Skeletal muscle cell (primary cell): Measurements from ENCODE around the gene KRTAP16-1.

Experiments
- DNase-seq: peaks from one replicate; pipeline ENCODE4 v3.0.0-alpha.2; 2010; ENCODE audit warnings: low read depth
- H3K4me3 ChIP-seq: 2 replicates; pipeline ENCODE4 v1.5.1; 2011; ENCODE audit warnings: low read depth, mild to moderate bottlenecking, control low read depth, low read length, moderate library complexity

KRTAP16-1 gene

GRCh38 chr17:41332239-41332638, 23.1 kb upstream of the KRTAP16-1 start:
- no peak for DNase-seq
- H3K4me3 ChIP-seq, result no peak overlapping the region

GRCh38 chr17:41331606-41332005, 22.5 kb upstream of the KRTAP16-1 start:
- H3K4me3 ChIP-seq, result no peak overlapping the region
- no peak for DNase-seq

- no peak for DNase-seq
- no peak overlapping the region for H3K4me3 ChIP-seq
Observed at GRCh38 chr17:41329279-41329948, 20.3 kb upstream of the KRTAP16-1 start.

GRCh38 chr17:41328207-41328606, 19.1 kb upstream of the KRTAP16-1 start:
- no peak overlapping the region for H3K4me3 ChIP-seq
- no peak for DNase-seq

GRCh38 chr17:41327411-41328120, 18.5 kb upstream of the KRTAP16-1 start:
- no peak for DNase-seq
- H3K4me3 ChIP-seq, result no peak overlapping the region

GRCh38 chr17:41326173-41327145, 17.4 kb upstream of the KRTAP16-1 start:
- DNase-seq, result no peak
- H3K4me3 ChIP-seq, result no peak overlapping the region

GRCh38 chr17:41325611-41326010, 16.5 kb upstream of the KRTAP16-1 start:
- H3K4me3 ChIP-seq, result no peak overlapping the region
- DNase-seq, result no peak

- H3K4me3 ChIP-seq, result no peak overlapping the region
- no peak for DNase-seq
Observed at GRCh38 chr17:41325126-41325525, 16.0 kb upstream of the KRTAP16-1 start.

- no peak overlapping the region for H3K4me3 ChIP-seq
- no peak for DNase-seq
Observed at GRCh38 chr17:41324180-41325075, 15.3 kb upstream of the KRTAP16-1 start.

- DNase-seq, result no peak
- H3K4me3 ChIP-seq, result no peak overlapping the region
Observed at GRCh38 chr17:41322903-41323895, 14.1 kb upstream of the KRTAP16-1 start.

GRCh38 chr17:41322094-41322902, 13.2 kb upstream of the KRTAP16-1 start:
- peak; percentile 36 for DNase-seq
- no peak overlapping the region for H3K4me3 ChIP-seq

- H3K4me3 ChIP-seq, result no peak overlapping the region
- no peak for DNase-seq
Observed at GRCh38 chr17:41318231-41318630, 9.1 kb upstream of the KRTAP16-1 start.

- no peak overlapping the region for H3K4me3 ChIP-seq
- DNase-seq, result no peak
Observed at GRCh38 chr17:41315814-41316445, 6.8 kb upstream of the KRTAP16-1 start.

GRCh38 chr17:41315204-41315794, 6.2 kb upstream of the KRTAP16-1 start, which contains the start of gene KRTAP17-1:
KRTAP17-1 (minus strand) TSS chr17:41315710; CDS start chr17:41315650, 60 bp downstream.
- no peak for DNase-seq
- no peak within 1 kb of the TSS for H3K4me3 ChIP-seq

GRCh38 chr17:41311111-41311510, 2.0 kb upstream of the KRTAP16-1 start:
- no peak overlapping the region for H3K4me3 ChIP-seq
- no peak for DNase-seq

GRCh38 chr17:41308251-41308917, 725 bp downstream of the KRTAP16-1 start:
- no peak overlapping the region for H3K4me3 ChIP-seq
- DNase-seq, result no peak
